HL-60 (cell line): ENCODE results near the gene FLT4.

Experiments
- GABPA ChIP-seq: IDR thresholded peaks from 2 replicates; pipeline ENCODE4 v1.6.1; 2012; ENCODE audit warnings: low read depth
- POLR2AphosphoS5 ChIP-seq: IDR thresholded peaks from 2 replicates; pipeline ENCODE4 v1.6.1; 2012; ENCODE audit warnings: low read depth
- TF ChIP-seq, protein P1 (sequence below): IDR thresholded peaks from one replicate; pipeline ENCODE4 v1.5.1; 2011; ENCODE audit warnings: low read length, control low read depth, inconsistent platforms; ENCODE audit not compliant: insufficient read depth

DNA sequence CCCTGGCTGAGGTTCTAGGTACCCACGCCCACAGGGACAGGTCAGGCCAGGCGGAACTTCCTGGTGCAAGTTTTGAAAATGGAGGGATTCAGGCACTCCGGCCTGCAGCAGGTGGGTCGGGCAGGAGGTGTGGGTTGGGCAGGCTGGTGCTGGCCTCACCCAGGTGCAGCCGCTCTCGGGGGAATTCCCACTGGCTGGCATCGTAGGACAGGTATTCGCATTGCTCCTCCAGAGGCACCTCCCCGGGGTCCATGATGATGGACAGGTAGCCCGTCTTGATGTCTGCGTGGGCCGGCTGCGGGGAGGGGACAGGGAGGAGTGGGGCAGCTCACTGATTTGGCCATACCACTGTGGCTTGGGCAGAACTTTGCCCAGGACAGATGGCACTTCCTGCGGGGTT lies 29.4 kb downstream of the FLT4 start:
- TF ChIP-seq, protein P1, sequence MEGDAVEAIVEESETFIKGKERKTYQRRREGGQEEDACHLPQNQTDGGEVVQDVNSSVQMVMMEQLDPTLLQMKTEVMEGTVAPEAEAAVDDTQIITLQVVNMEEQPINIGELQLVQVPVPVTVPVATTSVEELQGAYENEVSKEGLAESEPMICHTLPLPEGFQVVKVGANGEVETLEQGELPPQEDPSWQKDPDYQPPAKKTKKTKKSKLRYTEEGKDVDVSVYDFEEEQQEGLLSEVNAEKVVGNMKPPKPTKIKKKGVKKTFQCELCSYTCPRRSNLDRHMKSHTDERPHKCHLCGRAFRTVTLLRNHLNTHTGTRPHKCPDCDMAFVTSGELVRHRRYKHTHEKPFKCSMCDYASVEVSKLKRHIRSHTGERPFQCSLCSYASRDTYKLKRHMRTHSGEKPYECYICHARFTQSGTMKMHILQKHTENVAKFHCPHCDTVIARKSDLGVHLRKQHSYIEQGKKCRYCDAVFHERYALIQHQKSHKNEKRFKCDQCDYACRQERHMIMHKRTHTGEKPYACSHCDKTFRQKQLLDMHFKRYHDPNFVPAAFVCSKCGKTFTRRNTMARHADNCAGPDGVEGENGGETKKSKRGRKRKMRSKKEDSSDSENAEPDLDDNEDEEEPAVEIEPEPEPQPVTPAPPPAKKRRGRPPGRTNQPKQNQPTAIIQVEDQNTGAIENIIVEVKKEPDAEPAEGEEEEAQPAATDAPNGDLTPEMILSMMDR, result no peak
- TF ChIP-seq POLR2AphosphoS5 (no peak), GABPA (no peak)
